T-helper 1 cell treated with Interleukin-12 subunit alpha and Interleukin-12 subunit beta and Interleukin-4 antibody, amounts not matched to agents 30 ng/mL and 1 ng/mL, for 36 hours (primary cell): Measurements from ENCODE around the gene GNA14. TPM values are rescaled to one million over a fixed set of nuclear protein-coding genes. Genes with fewer than 3 reads are reported as not detected.
"Not testable (repeated sequence)": the region's sequence is repeated elsewhere in the genome, so short reads cannot be mapped to it uniquely, and the experiment has no call there.

ENCODE experiments used
- intact Hi-C: fragments of 100-400 bp; cut with micrococcal nuclease; formaldehyde crosslinking; loops from one replicate; pipeline ENCODE4 v1.15.1; 2024
- total RNA-seq: library from RNA; stranded (reverse); gene quantifications from 2 replicates; pipeline ENCODE4 v1.2.3, GENCODE V29; 2022

Gene GNA14
- total RNA-seq, 1 donor from 2014 or later, result not detected

DNA sequence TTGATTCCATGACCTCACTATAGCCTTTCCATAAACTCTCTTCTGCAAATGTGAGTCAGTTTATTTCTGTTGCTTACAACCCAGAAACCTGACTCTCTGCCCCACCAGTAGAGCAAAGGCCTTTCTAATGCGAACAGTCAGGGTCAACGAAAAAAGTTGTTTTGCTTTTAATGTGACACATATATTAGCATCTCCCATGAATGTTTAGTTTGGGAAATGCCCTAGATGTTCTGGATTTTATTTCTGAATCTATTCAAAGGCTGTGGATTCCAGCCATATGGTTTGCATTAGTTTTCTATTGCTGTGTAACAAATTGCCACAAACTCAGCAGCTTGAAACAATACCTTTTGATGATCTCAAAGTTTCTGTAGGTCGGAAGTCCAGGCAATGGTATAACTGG is 193.5 kb downstream of the GNA14 start:
- intact Hi-C loops, result loop anchor here (1.0 to 10.0 kb wide), 4 partner anchors 21 to 840 kb away; partner anchors contain the start of gene PSAT1

DNA sequence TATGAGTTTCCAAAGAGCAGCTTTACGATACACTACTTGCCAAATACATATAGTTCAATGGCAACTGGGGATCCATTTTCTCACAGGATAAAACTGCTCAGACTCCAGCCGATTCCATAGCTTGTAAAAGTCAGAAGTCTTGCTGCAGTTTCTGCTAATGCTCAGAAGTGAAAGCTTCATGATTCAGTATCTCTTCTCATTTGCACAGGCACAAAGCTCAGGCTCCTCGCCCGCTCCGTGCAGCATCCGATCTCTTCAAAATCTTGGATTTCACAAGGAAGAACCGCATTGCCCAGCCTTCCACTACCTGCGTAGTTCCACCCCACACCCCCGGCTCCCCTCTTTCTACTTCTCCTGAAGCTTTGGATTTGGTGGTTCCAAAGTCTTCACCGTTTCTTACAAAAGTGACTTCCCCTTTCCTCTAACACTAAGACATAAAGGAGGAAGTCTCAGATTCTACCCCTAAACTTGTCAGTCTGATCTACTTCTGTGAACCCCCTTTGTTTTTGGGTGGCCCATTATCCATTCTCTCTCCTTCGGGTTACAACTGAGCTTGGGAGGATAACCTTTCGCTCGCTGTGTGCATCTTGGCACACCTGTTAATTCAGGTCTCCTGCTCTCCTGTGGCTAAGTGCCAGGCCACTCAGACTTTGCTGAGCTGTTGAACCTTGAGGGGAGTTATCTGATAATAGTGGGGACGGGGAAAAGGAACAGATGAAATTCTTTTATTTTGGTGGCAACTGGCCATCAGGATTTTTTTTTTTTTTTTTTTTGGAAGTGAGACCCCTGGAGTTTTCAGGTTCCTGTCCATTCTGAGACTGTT is 194.1 kb downstream of the GNA14 start:
- intact Hi-C loops, result loop anchor here (1.0 to 10.0 kb wide), 2 partner anchors 21 to 841 kb away; partner anchors contain the start of gene PSAT1

DNA sequence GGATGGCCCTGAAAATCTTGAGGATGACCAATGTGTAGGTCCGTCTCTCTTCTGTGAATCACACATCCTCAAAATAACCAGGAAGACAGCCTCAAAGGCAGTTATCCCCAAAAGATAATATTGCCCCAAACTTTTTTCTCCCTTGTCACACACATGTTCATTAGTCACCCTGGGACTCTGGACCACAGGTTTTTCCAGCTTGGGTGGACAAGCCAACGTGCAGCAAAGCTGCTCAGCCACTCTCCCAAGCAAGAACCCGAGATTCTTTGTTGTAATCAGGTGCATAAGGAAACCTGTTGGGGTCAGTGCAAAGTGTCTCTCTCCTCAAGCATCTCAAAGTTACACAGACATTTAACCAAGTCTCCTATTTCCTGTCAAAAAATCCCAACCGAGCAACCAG is 196.6 kb downstream of the GNA14 start:
- intact Hi-C loops, result loop anchor here (10.0 kb wide), 1 partner anchor 843 kb away; the partner anchor contains the start of gene PSAT1

DNA sequence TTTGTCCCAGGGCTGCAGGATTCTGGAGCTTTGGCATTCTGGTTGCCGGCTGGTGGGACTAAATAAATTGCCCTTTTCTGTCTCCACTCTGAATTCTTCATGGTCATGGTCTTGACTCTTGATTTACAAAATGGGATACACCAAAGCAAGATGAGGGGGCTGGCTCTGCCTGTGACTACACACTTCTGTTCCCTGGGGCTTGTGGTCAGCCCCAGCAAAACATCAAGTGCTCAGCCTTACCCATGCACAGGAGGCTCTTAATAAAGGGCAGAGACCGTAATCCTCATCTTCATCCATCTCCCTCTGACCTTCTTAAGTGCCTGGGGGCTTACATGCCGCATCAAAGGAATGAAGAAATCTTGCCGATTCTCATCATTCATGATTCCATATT is 198.0 kb downstream of the GNA14 start:
- intact Hi-C loops, result loop anchor here (10.0 kb wide), 1 partner anchor 845 kb away; the partner anchor contains the start of gene PSAT1

DNA sequence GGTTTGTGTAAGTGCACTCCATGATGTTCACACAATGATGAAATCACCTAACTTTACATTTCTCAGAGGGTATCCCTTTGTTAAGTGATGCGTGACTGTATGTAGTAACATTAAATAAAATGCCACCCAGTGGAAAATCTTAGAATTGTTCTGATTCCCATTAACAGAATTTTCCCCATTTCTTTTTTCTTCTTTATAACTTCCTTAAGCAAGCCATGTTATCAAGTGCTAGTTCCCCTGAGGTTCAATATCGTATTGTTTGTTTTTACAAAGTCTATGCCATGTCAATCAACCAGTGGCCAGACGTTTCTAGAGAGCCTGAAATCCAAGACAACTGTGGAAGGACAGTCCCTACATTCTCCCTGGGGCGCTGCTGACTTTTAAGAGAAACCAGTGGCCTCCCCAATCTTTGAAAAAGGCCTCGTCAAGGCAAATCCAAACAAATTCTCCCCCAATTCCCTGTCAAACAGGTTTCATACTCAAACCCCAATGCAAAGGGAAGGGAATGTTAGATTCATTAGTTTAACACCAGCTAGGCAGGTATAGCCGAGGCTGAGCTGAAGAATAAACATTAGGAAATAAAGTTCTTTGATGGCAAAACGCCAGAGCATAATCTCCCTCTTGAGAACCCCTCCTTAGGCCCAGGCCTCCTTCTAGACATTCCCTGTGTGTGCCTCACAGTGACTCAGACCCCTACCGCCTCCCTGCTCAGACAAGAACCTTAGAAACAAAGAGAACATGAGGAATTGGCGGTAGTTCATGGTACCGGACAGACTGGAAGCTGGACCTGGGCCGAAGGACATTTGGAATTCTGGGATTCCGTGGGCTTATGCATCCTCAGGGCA is 198.7 kb downstream of the GNA14 start:
- intact Hi-C loops, result loop anchor here (10.0 kb wide), 1 partner anchor 845 kb away; the partner anchor contains the start of gene PSAT1

DNA sequence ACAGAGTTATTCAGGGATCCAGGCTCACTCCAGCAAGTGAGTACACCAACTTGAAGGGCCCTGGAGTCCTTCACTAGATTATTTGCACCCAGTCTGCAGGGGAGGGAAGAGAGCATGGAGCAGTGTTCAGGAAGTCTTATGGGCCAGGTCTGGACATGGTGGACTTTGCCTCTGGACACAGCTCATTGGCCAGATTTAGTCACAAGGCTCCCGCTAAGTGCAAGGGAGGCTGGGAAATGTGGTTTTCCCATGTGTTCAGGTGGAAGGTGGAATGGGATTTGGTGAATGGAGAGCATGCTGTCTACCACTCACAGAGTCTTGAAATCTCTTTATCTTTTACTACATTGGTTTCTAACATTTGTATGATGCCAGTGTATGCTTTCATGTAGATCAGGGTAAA is 200.5 kb downstream of the GNA14 start:
- intact Hi-C loops, result no loop called here

DNA sequence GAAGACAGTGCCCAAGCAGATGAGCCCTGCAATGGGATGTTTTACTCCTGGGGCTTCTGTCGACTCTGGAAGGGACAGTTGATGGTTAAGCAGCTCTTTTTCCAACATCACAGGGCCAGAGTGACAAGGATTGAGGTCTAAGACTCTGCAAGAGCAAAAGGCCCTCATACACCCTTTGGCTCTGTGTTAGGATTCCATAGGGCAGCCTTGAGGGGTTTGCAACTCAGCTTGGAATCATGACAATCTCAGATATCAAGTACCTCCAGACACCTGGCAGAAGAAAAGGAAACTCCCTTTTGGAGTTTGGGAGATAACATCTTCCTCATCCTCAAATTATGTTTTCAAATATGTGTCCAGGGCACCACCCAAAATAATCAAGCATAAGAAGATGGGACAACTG is 205.7 kb downstream of the GNA14 start:
- intact Hi-C loops, result no loop called here

DNA sequence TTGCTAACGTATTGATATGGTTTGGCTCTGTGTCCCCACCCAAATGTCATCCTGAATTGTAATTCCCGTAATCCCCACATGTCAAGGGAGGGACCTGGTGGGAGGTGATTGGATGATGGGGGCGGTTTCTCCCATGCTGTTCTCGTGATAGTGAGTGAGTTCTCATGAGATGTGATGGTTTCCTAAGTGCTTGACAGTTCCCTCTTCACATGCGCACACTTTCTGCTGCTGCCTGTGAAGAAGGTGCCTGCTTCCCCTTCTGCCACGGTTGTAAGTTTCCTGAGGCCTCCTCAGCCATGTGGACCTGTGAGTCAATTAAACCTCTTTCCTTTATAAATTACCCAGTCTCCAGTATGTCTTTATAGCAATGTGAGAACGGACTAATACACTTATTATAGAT is 207.0 kb downstream of the GNA14 start:
- intact Hi-C loops, result not testable (repeated sequence)

DNA sequence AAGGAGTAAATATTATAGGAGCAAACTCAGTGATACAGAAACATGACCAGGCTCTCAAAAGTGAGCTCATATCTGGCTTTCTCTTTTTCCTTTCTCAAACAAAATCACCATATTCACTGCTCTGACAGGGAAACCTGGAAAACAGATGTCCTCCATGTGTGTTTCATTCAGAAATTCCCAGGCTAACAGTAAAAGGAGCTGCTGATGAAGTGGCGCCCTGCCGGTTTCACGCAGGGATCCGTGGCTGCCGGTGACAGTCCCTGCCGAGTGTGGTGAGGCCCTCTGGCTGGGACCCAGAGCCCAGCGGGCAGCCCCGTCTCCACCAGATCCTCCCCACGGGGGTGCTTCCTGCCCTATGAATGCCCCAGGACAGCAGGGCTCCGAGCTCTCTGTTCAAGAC is 208.1 kb downstream of the GNA14 start:
- intact Hi-C loops, result no loop called here

DNA sequence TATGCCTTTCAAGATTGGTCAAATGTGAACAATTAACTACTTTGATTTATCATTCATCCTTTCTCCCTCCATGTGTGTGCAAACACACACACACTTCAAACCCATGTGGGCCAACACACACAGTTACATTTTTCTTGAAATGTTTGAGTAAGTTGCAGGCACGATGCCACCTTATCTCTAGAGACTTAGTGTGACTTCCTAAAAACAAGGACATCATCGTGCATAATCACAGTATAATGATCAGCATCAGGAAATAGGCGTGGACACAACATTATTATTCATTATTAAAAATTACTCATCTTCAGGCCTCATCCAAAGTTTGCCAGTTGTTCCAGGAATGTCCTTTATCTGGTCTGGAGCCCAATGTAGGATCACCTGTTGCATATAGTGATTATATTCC is 209.5 kb downstream of the GNA14 start:
- intact Hi-C loops, result no loop called here

DNA sequence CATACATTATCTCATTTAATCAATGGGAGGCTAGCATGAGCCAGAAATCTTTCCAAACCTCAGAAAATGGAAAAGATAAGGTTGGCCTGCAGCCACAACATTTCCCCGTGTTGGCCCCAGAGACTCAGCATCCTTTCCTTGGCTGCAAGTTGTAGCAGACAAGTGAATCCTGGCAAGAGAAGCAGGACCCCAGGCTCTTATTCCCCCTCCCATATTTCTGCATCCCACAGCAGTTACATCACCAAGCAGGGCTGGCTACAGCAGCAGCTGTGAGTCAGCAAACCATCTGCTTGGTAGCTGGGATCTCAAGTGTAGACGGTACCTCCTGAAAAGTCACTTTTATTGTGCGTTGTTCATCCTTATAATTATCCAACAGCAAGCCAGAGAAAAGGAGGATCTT is 212.4 kb downstream of the GNA14 start:
- intact Hi-C loops, result no loop called here

DNA sequence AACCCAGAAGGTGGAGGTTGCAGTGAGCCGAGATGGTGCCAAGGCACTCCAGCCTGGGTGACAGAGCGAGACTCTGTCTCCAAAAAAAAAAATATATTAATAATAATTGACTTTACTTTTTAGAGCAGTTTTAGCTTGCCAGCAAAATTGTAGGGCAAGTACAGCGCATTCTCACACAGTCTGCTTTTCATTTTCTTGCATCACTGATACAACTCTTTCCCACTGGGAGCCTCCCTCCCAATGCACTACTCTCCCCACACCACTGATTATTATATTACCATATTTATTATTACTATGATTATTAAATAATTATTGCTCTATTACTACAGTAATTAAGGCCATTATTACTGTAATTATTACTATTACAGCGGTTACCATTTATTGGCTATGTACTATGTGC is 212.8 kb downstream of the GNA14 start:
- intact Hi-C loops, result no loop called here

DNA sequence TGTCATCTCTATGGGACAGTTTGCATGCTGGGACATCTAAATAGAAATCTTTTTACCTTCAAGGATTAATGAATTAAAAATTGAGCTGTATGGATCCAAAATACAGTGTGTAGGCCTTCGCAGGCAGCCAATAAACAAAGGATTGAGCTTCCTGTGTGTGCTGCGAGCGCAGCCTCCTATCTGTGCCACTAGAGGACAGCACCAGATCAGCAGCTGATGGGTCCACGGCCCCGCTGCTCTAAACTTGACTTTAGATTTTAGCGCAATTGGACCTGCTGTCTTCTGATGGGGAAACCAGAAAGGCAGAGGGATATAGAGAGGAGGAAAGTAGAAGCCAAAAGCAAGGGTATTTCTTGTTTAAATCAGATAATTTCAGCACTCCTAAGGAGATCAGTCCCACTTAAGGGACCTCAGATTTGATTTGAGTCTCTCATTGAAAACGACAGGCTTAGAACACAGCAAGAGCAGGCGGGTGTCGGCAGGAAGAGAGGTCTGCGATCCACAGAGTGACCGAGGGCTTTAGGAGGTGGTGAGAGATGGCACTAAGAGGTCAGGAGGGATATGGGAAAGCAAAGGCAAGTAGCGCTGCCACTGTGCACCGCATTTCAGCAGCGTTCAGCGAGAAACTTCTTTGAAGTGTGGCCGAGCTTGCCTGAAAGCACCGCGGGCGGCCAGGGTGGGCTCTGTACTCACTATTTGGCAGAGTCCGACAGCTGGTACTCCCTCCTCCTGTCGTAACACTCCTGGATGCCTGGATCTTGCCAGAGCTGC is 214.3 kb downstream of the GNA14 start:
- intact Hi-C loops, result loop anchor here (1.0 to 5.0 kb wide), 8 partner anchors 20 to 687 kb away; no protein-coding TSS in a partner anchor

DNA sequence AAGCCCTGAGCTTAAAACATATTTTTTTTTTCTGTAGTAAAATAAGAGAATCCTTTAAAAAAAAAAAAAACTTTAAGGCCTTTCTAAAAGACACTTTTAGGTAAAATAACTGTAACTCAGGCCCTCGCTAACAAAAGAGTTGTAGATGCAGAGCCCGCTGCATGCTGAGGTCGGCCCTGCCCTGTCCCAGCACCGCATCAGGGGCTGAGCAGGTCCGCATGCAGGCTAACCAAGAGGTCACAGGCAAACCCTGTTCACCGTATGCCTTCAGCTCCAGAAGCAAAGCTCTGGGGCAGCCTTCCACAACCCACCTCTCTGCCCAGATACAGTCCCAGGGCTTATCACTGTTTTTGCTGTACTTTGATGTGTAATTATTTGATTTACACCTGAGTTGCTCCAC is 216.1 kb downstream of the GNA14 start:
- intact Hi-C loops, result loop anchor here (5.0 kb wide), 1 partner anchor 410 kb away; no protein-coding TSS in a partner anchor

DNA sequence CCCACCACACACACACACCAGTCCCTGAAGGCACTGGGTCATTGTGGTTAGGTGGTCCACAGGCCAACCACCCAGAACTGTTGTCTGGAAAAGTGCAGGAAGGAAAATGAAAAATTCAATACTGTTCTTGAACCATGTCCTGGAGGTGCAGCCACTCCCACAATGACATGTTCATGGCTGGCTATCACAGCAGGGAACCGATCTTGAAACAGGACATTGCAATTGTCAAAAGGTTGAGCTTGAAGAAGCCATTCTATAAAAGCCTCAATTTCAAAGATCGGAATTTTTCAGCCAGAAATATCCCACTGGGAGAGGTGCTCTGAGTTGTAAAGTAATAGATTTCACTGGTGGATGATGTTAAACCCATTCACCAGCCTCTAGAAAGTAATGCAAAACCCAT is 218.2 kb downstream of the GNA14 start:
- intact Hi-C loops, result loop anchor here (5.0 kb wide), 1 partner anchor 412 kb away; no protein-coding TSS in a partner anchor

DNA sequence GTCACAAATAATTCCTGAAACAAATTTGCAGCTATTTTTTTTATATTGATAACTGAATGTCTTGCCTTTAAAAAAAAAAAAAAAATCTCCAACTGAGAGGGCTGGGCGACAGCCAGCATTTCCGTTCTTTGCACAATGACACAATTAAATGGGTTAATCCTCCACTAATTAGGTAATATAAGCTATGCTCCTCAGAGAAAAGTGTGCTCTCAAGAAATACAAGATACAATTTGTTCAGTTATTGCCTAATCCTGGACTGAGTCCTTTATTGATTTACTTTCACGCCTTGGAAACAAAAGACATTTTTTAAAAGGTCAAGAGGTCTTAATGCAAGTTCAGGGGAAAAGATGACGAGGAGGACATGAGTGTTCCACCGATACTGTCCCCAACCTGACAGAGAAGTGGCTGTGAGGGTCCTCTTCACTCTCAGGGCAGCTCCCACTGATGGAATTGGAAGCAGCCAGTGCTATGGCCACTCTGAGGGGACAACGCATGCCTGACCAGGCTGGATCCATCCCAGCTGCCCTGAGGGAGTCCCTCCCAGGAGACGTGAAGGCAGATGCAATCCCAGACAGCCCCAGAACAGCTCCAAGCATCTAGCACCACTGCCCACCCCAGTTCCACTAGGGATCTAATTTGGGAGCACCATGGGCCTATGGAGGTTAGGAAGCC is 220.7 kb downstream of the GNA14 start:
- intact Hi-C loops, result no loop called here

DNA sequence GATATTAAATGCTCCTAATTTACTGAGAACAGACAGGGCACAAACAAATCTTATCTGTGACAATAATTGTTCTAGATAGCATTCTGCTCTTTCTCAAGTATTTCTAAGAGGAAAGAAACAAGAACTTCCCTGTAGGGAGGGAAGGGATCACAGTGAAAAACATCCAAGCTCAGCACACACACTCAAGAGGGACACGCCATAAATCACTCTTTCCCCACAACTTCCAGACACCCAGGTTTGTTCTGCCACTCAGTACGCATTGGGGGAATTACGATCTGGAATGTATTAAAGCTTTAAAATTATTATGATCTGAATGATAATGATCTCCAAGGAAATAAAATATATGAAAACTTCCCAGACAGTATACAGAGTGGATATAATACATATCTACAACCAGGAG is 221.4 kb downstream of the GNA14 start:
- intact Hi-C loops, result no loop called here

DNA sequence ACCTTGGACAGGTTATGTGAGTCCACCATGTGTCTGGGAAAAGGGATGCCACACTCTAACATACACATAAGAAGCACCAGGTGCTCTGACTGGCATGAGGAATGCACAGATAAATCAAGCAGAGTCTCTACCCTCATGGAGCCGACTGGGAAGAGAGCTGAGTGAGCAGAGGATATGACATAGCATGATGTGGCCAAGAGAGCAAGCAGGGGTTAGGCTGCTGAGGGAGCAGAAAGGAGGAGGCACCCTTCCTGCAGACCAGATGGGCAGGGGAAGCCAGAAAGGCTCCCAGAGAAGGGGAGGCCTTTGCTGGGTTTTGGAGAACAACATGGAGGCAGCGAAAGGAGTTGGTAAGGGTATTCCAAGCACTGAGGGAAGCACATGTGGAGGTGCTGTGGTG is 223.1 kb downstream of the GNA14 start:
- intact Hi-C loops, result no loop called here

DNA sequence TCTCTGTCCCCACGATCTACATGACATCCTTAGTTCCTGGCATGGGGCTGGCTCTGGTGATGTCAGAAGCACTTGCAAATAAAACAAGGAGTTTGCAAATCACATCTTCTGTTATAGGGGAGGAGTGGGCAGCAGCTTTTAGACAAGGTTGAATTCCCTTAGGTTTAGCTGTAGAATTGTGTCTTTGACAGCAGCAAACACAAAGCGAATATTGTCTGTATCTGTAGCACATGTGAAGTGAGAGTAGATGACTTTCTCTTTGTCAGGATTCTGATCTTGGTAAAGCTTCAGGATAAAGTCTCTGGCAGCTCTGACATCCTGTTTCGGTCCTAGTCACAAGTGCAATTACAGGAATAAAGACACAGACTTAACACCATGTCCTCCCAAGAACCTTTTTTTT is 224.3 kb downstream of the GNA14 start:
- intact Hi-C loops, result no loop called here

DNA sequence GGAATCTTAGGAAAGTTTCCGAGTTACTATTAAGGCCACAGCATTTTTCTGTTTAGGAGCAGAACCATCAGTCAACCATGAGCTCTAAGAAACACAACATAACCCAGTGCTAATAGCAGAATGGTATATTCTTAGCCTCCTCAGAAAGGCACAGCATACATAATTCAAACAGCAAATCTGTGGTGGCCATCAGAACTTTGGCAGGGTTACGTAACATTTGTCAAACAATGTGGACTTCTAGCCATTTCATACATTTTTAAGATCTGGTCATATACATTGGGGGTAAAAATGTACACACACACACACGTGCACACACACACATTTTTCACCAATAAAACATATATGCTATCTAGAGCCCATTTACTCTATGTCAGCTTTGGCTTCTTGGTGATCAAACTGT is 225.2 kb downstream of the GNA14 start:
- intact Hi-C loops, result no loop called here
